ENCODE data around the gene TRERF1. TPM values are rescaled to one million over a fixed set of nuclear protein-coding genes. Genes with fewer than 3 reads are reported as not detected.

The TRERF1 gene
- total and polyA plus RNA-seq, 9 donors: 4.5 to 13.7 (median 7.8) TPM

GRCh38 chr6:42374018-42374669 is 77.6 kb downstream of the TRERF1 start:
- no peak overlapping the region for H3K4me3 ChIP-seq
- H3K4me1 ChIP-seq (ENCODE audit: insufficient read depth): no peaks in the 10 kb centered on the region
- H3K27ac ChIP-seq: no peak overlapping the region
- intact Hi-C loops (cut with DNase I): no loop called here
- TF ChIP-seq CTCF (IDR thresholded peaks at IDR 0.05) (no peak), EP300 (IDR thresholded peaks at IDR 0.05) (no peak)
- no peaks in the 10 kb centered on the region for H3K9me3 ChIP-seq
- H3K27me3 ChIP-seq: no peaks in the 10 kb centered on the region
- no peak for DNase-seq
- WGBS, 3 donors: 83 to 86% (median 84%) methylated on average over 8 of the region's 8 CpGs
- no peaks in the 10 kb centered on the region for H3K36me3 ChIP-seq

GRCh38 chr6:42372699-42373098 is 79.0 kb downstream of the TRERF1 start:
- no peaks in the 10 kb centered on the region for H3K9me3 ChIP-seq
- 80 to 85% (median 84%) methylated on average over 4 of the region's 4 CpGs for WGBS, 3 donors
- H3K36me3 ChIP-seq: no peaks in the 10 kb centered on the region

GRCh38 chr6:42370323-42370985 is 81.3 kb downstream of the TRERF1 start:
- no peak for TF ChIP-seq POLR2A (IDR thresholded peaks at IDR 0.05)
- no peak for TF ChIP-seq CTCF (IDR thresholded peaks at IDR 0.05)
- no peak for TF ChIP-seq EP300 (IDR thresholded peaks at IDR 0.05)
- no peak overlapping the region for H3K27ac ChIP-seq
- no peak for DNase-seq
- peaks cover 3% of the 10 kb centered on the region for H3K4me1 ChIP-seq (ENCODE audit: insufficient read depth)
- H3K4me3 ChIP-seq: no peak overlapping the region
- no peaks in the 10 kb centered on the region for H3K9me3 ChIP-seq
- intact Hi-C loops (cut with DNase I): no loop called here
- WGBS, 3 donors: 99 to 100% (median 99%) methylated on average over 3 of the region's 3 CpGs
- no peaks in the 10 kb centered on the region for H3K36me3 ChIP-seq
- no peaks in the 10 kb centered on the region for H3K27me3 ChIP-seq

More at GRCh38 chr6:42372699-42373098, 79.0 kb downstream of the TRERF1 start:
- DNase-seq: no peak
- Histone ChIP-seq H3K4me1 (ENCODE audit: insufficient read depth) (no peaks in the 10 kb centered on the region), H3K27ac (no peak overlapping the region), H3K4me3 (no peak overlapping the region), H3K27me3 (no peaks in the 10 kb centered on the region)
- intact Hi-C loops (cut with DNase I): no loop called here
- TF ChIP-seq EP300 (IDR thresholded peaks at IDR 0.05) (no peak), POLR2A (IDR thresholded peaks at IDR 0.05) (no peak), CTCF (IDR thresholded peaks at IDR 0.05) (no peak)

- 93 to 96% (median 95%) methylated on average over 2 of the region's 2 CpGs for WGBS, 3 donors
- Histone ChIP-seq H3K4me3 (no peak overlapping the region), H3K4me1 (ENCODE audit: insufficient read depth) (peaks cover 3% of the 10 kb centered on the region), H3K27me3 (no peaks in the 10 kb centered on the region), H3K36me3 (no peaks in the 10 kb centered on the region), H3K9me3 (no peaks in the 10 kb centered on the region), H3K27ac (no peak overlapping the region)
- DNase-seq: no peak
- TF ChIP-seq EP300 (IDR thresholded peaks at IDR 0.05): no peak
- no peak for TF ChIP-seq CTCF (IDR thresholded peaks at IDR 0.05)
- TF ChIP-seq POLR2A (IDR thresholded peaks at IDR 0.05): no peak
- intact Hi-C loops (cut with DNase I): no loop called here
Observed at GRCh38 chr6:42369568-42369967, 82.2 kb downstream of the TRERF1 start.
